ENCODE results near the gene RNF130.
A peak's percentile ranks its signal among the peaks of the same experiment; 100 is the strongest.

The RNF130 gene

DNA sequence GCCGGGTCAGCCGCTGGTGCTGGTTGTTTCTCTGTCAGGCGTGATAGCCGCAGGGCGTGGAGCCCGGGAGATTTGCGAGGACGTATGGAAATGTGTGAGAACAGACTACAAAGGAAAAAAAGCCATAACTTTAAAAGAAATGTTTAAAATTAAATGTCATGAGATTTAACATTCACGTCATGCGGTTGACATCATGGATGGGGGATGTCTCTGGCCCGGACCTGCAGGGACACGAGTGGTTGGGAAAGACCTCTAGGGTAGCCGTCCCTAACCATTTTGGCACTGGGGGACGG is 643 bp upstream of the RNF130 start:
- Histone ChIP-seq H3K4me3 (ENCODE audit: low read length in 2 of 2) (peak overlapping the region in 1 of 2 donors; percentile 68), H2AK5ac (ENCODE audit: low read depth, low read length) (peak overlapping the region; percentile 96), H3K9ac (ENCODE audit: low read depth, low read length, poor library complexity) (no peak overlapping the region), H3K36me3 (replicated peaks in 1 of 2; ENCODE audit: control insufficient read depth in 2 of 2, insufficient read depth in 2 of 2, low read length in 2 of 2) (peaks cover under 1 to 2% of the 10 kb centered on the region in 2 donors), H2BK120ac (ENCODE audit: low read depth, low read length) (peak overlapping the region; percentile 16), H2BK12ac (ENCODE audit: low read length) (no peak overlapping the region), H3K4ac (ENCODE audit: low read length) (no peak overlapping the region), H3K18ac (ENCODE audit: low read length) (peak overlapping the region; percentile 74), H4K8ac (ENCODE audit: low read depth, low read length) (no peak overlapping the region), H3K27ac (replicated peaks; ENCODE audit: low read length) (no peak overlapping the region), H3K4me1 (ENCODE audit: control insufficient read depth in 2 of 2, insufficient read depth in 1 of 2, low read depth in 1 of 2, low read length in 2 of 2) (peaks cover 6% of the 10 kb centered on the region in 2 donors), H3K79me1 (ENCODE audit: low read depth, low read length) (peaks cover 2% of the 10 kb centered on the region), H2AFZ (ENCODE audit: low read length) (peak overlapping the region; percentile 95), H3K4me2 (ENCODE audit: insufficient read depth, low read length, poor library complexity, severe bottlenecking) (no peak overlapping the region), H2BK5ac (ENCODE audit: low read length) (peak overlapping the region; percentile 91), H3K23ac (ENCODE audit: low read depth, low read length, poor library complexity) (peak overlapping the region; percentile 96), H3K27me3 (ENCODE audit: control insufficient read depth in 3 of 3, insufficient read depth in 3 of 3, low read depth in 1 of 3, low read length in 3 of 3) (peaks cover 0 to 5% (median 2%) of the 10 kb centered on the region in 3 experiments), H3K14ac (ENCODE audit: low read length) (no peak overlapping the region), H3K9me3 (replicated peaks in 1 of 2; ENCODE audit: control insufficient read depth in 2 of 2, insufficient read depth in 1 of 2, low read depth in 1 of 2, low read length in 2 of 2) (peaks cover 10 to 12% of the 10 kb centered on the region in 2 donors), H2BK15ac (ENCODE audit: low read length) (peak overlapping the region; percentile 98), H4K91ac (ENCODE audit: low read depth, low read length, poor library complexity) (no peak overlapping the region)
- no peak for DNase-seq (ENCODE audit: low spot score)
- no CpG with 5 or more reads among the region's 14 CpGs for WGBS, 2 donors (ENCODE audit: extremely low coverage in 2 of 2, insufficient read length in 2 of 2, insufficient replicate concordance in 1 of 2)

DNA sequence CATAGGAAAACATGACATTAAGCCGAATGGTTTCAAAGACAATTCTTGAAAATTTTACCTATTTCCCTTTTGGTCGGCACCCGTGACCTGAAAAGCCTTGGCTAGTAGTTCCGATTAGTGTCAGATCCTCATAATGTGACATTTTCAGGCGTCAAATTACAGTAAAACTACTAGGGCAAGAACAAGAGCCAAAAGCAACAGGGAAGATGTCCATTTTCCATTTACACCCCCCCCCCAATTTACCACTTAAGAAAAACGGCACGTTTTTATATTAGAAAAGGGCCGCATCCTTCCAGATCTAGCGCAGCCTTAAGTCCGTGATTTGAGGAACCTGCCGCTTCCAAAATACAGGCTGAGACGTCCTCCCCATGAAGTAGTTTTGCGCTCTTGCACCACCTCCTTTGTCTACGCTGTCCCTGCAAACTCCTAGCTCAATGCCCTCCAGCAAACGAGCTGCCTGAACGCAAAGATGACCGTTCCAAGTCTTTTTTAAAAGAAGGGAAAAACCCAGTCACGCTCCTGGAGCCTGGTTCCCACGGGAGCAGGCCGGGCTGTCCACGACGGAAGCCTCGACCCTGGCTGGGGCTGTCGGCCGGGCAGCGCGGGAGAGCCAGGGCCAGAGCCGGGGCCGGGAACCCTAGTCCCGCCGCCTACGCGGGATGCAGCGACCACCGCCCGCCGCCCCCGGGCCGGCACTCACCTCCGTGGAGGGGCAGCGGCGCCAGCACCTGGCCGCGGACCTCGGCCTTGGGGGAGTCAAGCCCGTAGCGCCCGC is 616 bp downstream of the RNF130 start:
- Histone ChIP-seq H3K9me3 (replicated peaks in 1 of 2; ENCODE audit: control insufficient read depth in 2 of 2, insufficient read depth in 1 of 2, low read depth in 1 of 2, low read length in 2 of 2) (peaks cover 8 to 13% of the 10 kb centered on the region in 2 donors), H3K4me2 (ENCODE audit: insufficient read depth, low read length, poor library complexity, severe bottlenecking) (peak overlapping the region; percentile 66), H3K23ac (ENCODE audit: low read depth, low read length, poor library complexity) (peak overlapping the region; percentile 96), H2AFZ (ENCODE audit: low read length) (peak overlapping the region; percentile 78), H2AK5ac (ENCODE audit: low read depth, low read length) (peak overlapping the region; percentile 88), H3K9ac (ENCODE audit: low read depth, low read length, poor library complexity) (peak overlapping the region; percentile 99), H4K8ac (ENCODE audit: low read depth, low read length) (no peak overlapping the region), H2BK15ac (ENCODE audit: low read length) (peak overlapping the region; percentile 59), H2BK5ac (ENCODE audit: low read length) (peak overlapping the region; percentile 91), H2BK120ac (ENCODE audit: low read depth, low read length) (peak overlapping the region; percentile 98), H3K27me3 (ENCODE audit: control insufficient read depth in 3 of 3, insufficient read depth in 3 of 3, low read depth in 1 of 3, low read length in 3 of 3) (peaks cover 0 to 5% (median 2%) of the 10 kb centered on the region in 3 experiments), H3K4ac (ENCODE audit: low read length) (no peak overlapping the region), H4K91ac (ENCODE audit: low read depth, low read length, poor library complexity) (peak overlapping the region; percentile 99), H2BK12ac (ENCODE audit: low read length) (no peak overlapping the region), H3K4me3 (ENCODE audit: low read length in 2 of 2) (peak overlapping the region; percentile 68 to 94), H3K18ac (ENCODE audit: low read length) (peak overlapping the region; percentile 99), H3K4me1 (ENCODE audit: control insufficient read depth in 2 of 2, insufficient read depth in 1 of 2, low read depth in 1 of 2, low read length in 2 of 2) (peaks cover 6% of the 10 kb centered on the region in 2 donors), H3K27ac (replicated peaks; ENCODE audit: low read length) (peak overlapping the region; percentile 87), H3K79me1 (ENCODE audit: low read depth, low read length) (peaks cover 2% of the 10 kb centered on the region), H3K14ac (ENCODE audit: low read length) (peak overlapping the region; percentile 0), H3K36me3 (replicated peaks in 1 of 2; ENCODE audit: control insufficient read depth in 2 of 2, insufficient read depth in 2 of 2, low read length in 2 of 2) (peaks cover 2 to 11% of the 10 kb centered on the region in 2 donors)
- WGBS, 2 donors (ENCODE audit: extremely low coverage in 2 of 2, insufficient read length in 2 of 2, insufficient replicate concordance in 1 of 2) = no CpG with 5 or more reads among the region's 48 CpGs
- no peak for DNase-seq (ENCODE audit: low spot score)

DNA sequence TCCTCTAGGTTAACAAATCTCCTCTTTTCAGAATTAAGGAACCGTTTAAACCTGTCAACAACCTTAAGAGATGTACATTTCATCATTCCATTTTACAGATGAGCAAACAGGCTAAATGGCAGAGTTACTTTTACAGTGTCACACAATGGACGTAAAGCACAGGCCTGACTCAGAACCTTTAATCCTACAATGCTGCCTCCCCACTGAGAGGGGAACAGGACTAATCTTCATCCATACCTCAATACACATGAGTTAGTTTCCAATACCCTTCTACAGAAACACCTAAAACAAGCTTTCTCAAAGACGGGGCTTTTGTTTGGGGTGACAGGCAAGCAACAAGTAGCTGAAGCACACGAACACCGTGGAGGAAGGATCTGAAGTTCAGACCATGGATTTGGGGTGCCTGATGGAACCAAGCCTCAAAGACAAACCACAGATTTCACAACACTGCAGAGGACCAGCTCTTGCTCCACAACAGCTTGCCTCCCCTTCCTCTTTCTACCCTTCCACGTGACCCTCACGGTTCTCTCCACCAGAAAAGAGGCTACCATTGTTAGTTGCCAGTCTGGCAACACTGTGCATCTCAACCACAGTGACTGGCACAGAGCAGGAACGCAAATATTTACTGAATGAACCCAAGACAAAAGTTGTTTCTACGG is 1.8 kb downstream of the RNF130 start:
- Histone ChIP-seq H3K18ac (ENCODE audit: low read length) (peak overlapping the region; percentile 30), H4K8ac (ENCODE audit: low read depth, low read length) (no peak overlapping the region), H2AK5ac (ENCODE audit: low read depth, low read length) (no peak overlapping the region), H3K4me3 (ENCODE audit: low read length in 2 of 2) (peak overlapping the region; percentile 68 to 94), H2AFZ (ENCODE audit: low read length) (no peak overlapping the region), H3K36me3 (replicated peaks in 1 of 2; ENCODE audit: control insufficient read depth in 2 of 2, insufficient read depth in 2 of 2, low read length in 2 of 2) (peaks cover 2 to 20% of the 10 kb centered on the region in 2 donors), H4K91ac (ENCODE audit: low read depth, low read length, poor library complexity) (no peak overlapping the region), H3K23ac (ENCODE audit: low read depth, low read length, poor library complexity) (no peak overlapping the region), H3K4me1 (ENCODE audit: control insufficient read depth in 2 of 2, insufficient read depth in 1 of 2, low read depth in 1 of 2, low read length in 2 of 2) (peaks cover 2 to 6% of the 10 kb centered on the region in 2 donors), H2BK5ac (ENCODE audit: low read length) (no peak overlapping the region), H3K79me1 (ENCODE audit: low read depth, low read length) (peaks cover 2% of the 10 kb centered on the region), H3K9ac (ENCODE audit: low read depth, low read length, poor library complexity) (peak overlapping the region; percentile 71), H2BK12ac (ENCODE audit: low read length) (no peak overlapping the region), H3K27me3 (ENCODE audit: control insufficient read depth in 3 of 3, insufficient read depth in 3 of 3, low read depth in 1 of 3, low read length in 3 of 3) (peaks cover 0 to 5% (median 2%) of the 10 kb centered on the region in 3 experiments), H3K9me3 (replicated peaks in 1 of 2; ENCODE audit: control insufficient read depth in 2 of 2, insufficient read depth in 1 of 2, low read depth in 1 of 2, low read length in 2 of 2) (peaks cover 8 to 23% of the 10 kb centered on the region in 2 donors), H3K4me2 (ENCODE audit: insufficient read depth, low read length, poor library complexity, severe bottlenecking) (peak overlapping the region; percentile 66), H2BK15ac (ENCODE audit: low read length) (no peak overlapping the region), H2BK120ac (ENCODE audit: low read depth, low read length) (no peak overlapping the region), H3K14ac (ENCODE audit: low read length) (no peak overlapping the region), H3K27ac (replicated peaks; ENCODE audit: low read length) (peak overlapping the region; percentile 21), H3K4ac (ENCODE audit: low read length) (no peak overlapping the region)
- no peak for DNase-seq (ENCODE audit: low spot score)
- WGBS, 2 donors (ENCODE audit: extremely low coverage in 2 of 2, insufficient read length in 2 of 2, insufficient replicate concordance in 1 of 2) = no CpG with 5 or more reads among the region's 9 CpGs

DNA sequence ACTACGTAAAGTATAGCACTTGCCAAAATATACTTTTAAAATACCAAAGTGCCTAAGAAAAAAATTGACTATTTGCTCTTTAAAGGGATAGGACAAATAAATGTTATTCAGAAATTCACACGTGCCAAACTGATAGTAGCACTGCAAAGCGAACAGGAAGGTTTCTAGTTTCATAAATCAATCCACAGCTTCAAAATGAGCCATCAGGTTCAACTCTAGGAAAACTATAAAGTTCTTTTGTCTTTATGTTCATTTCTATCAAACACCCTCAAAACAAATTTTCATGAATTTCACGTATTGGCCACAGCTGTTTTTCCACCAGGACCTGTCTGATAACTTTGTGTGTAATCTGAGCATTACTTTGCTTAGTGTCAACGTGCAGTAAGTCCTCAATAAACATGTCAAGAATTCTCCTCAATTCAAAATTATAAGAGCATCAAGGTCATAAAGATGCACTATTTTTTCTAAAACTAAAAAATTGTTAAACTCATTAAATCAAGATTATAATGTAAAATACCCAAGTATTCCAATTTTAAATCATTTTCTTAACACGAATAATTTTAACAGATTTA is 3.0 kb downstream of the RNF130 start:
- H3K79me1 ChIP-seq (ENCODE audit: low read depth, low read length) = peaks cover 2% of the 10 kb centered on the region
- H3K9ac ChIP-seq (ENCODE audit: low read depth, low read length, poor library complexity) = no peak overlapping the region
- H3K9me3 ChIP-seq (replicated peaks in 1 of 2; ENCODE audit: control insufficient read depth in 2 of 2, insufficient read depth in 1 of 2, low read depth in 1 of 2, low read length in 2 of 2) = peaks cover 8 to 33% of the 10 kb centered on the region in 2 donors
- no peak overlapping the region for H3K18ac ChIP-seq (ENCODE audit: low read length)
- DNase-seq (ENCODE audit: low spot score) = no peak
- no peak overlapping the region for H2BK15ac ChIP-seq (ENCODE audit: low read length)
- H3K4me1 ChIP-seq (ENCODE audit: control insufficient read depth in 2 of 2, insufficient read depth in 1 of 2, low read depth in 1 of 2, low read length in 2 of 2) = peaks cover 2 to 6% of the 10 kb centered on the region in 2 donors
- H3K27ac ChIP-seq (replicated peaks; ENCODE audit: low read length) = no peak overlapping the region
- H3K27me3 ChIP-seq (ENCODE audit: control insufficient read depth in 3 of 3, insufficient read depth in 3 of 3, low read depth in 1 of 3, low read length in 3 of 3) = peaks cover 0 to 5% (median 2%) of the 10 kb centered on the region in 3 experiments
- H3K4me2 ChIP-seq (ENCODE audit: insufficient read depth, low read length, poor library complexity, severe bottlenecking) = no peak overlapping the region
- H2AK5ac ChIP-seq (ENCODE audit: low read depth, low read length) = no peak overlapping the region
- no peak overlapping the region for H3K14ac ChIP-seq (ENCODE audit: low read length)
- H3K36me3 ChIP-seq (replicated peaks in 1 of 2; ENCODE audit: control insufficient read depth in 2 of 2, insufficient read depth in 2 of 2, low read length in 2 of 2) = peaks cover 2 to 31% of the 10 kb centered on the region in 2 donors
- no peak overlapping the region for H4K91ac ChIP-seq (ENCODE audit: low read depth, low read length, poor library complexity)
- no peak overlapping the region for H2BK120ac ChIP-seq (ENCODE audit: low read depth, low read length)
- no peak overlapping the region for H2AFZ ChIP-seq (ENCODE audit: low read length)
- no peak overlapping the region for H3K23ac ChIP-seq (ENCODE audit: low read depth, low read length, poor library complexity)
- H3K4ac ChIP-seq (ENCODE audit: low read length) = no peak overlapping the region
- H2BK5ac ChIP-seq (ENCODE audit: low read length) = no peak overlapping the region
- H3K4me3 ChIP-seq (ENCODE audit: low read length in 2 of 2) = peak overlapping the region in 1 of 2 donors; percentile 68
- 100% methylated on average over 1 of the region's 6 CpGs; no CpG with 5 or more reads in 1 of the 2 donors for WGBS, 2 donors (ENCODE audit: extremely low coverage in 2 of 2, insufficient read length in 2 of 2, insufficient replicate concordance in 1 of 2)
- no peak overlapping the region for H2BK12ac ChIP-seq (ENCODE audit: low read length)
- no peak overlapping the region for H4K8ac ChIP-seq (ENCODE audit: low read depth, low read length)
